ENCODE data around the gene CRADD. TPM values are rescaled to one million over a fixed set of nuclear protein-coding genes. Genes with fewer than 3 reads are reported as not detected.

The CRADD gene
- total and polyA plus RNA-seq, 2 of the 4 experiments (the other 2 are of a cell fraction), result 11.1 to 14.0 TPM

- Histone ChIP-seq H4K91ac (ENCODE audit: insufficient read depth, low read depth, low read length) (no peak overlapping the region), H4K5ac (ENCODE audit: low read depth, low read length) (no peak overlapping the region), H3K4ac (ENCODE audit: low read depth, low read length) (no peak overlapping the region), H3K4me3 (ENCODE audit: insufficient read depth, low read depth, low read length) (no peak overlapping the region), H3K9me3 (ENCODE audit: control insufficient read depth, insufficient read depth, low read length) (peaks cover 3% of the 10 kb centered on the region), H2AFZ (replicated peaks; ENCODE audit: low read length, poor library complexity) (no peak overlapping the region), H2BK15ac (ENCODE audit: low read depth, low read length) (no peak overlapping the region), H4K8ac (ENCODE audit: low read depth in 2 of 2, low read length in 2 of 2) (no peak overlapping the region), H3K9ac (ENCODE audit: low read depth, low read length) (no peak overlapping the region), H2BK20ac (ENCODE audit: low read depth, low read length) (no peak overlapping the region), H3K4me2 (ENCODE audit: low read depth, low read length) (0 out of 2 replicates have a peak overlapping the region, but pooled peaks have one; percentile 36), H3K4me1 (ENCODE audit: control insufficient read depth, insufficient read depth, low read length) (peaks cover 11% of the 10 kb centered on the region), H3K9me1 (ENCODE audit: insufficient read depth, low read length) (peaks cover 10% of the 10 kb centered on the region), H3K27ac (ENCODE audit: insufficient read depth, low read length) (no peak overlapping the region), H3K56ac (ENCODE audit: extremely low read depth, insufficient read depth, low read length) (no peak overlapping the region), H2AK5ac (ENCODE audit: low read depth, low read length) (no peak overlapping the region), H2BK120ac (ENCODE audit: low read depth, low read length) (no peak overlapping the region), H2BK5ac (ENCODE audit: low read depth, low read length, poor library complexity, severe bottlenecking) (no peak overlapping the region), H4K20me1 (ENCODE audit: insufficient read depth, low read length) (no peaks in the 10 kb centered on the region), H3K23ac (ENCODE audit: low read depth, low read length) (no peak overlapping the region), H3K18ac (ENCODE audit: low read depth, low read length) (no peak overlapping the region), H3K36me3 (ENCODE audit: control insufficient read depth, insufficient read depth, low read length) (no peaks in the 10 kb centered on the region), H3K27me3 (ENCODE audit: control insufficient read depth, insufficient read depth, low read length) (no peaks in the 10 kb centered on the region), H3K14ac (replicated peaks; ENCODE audit: low read depth, low read length) (no peak overlapping the region), H3K79me1 (ENCODE audit: low read depth in 1 of 2, low read length in 2 of 2) (peaks cover 9 to 17% of the 10 kb centered on the region in 2 experiments; a peak in 3 of 4 replicates), H2AK9ac (replicated peaks; ENCODE audit: low read depth, low read length, poor library complexity) (no peak overlapping the region)
- 0 out of 2 replicates have a peak, but pooled peaks have one; percentile 10 for TF ChIP-seq CEBPB (IDR thresholded peaks at IDR 0.05; ENCODE audit: low read depth, low read length)
- TF ChIP-seq BHLHE40 (IDR thresholded peaks at IDR 0.05; ENCODE audit: low read depth, low read length), result no peak
- no peak for TF ChIP-seq MXI1 (IDR thresholded peaks at IDR 0.05; ENCODE audit: borderline replicate concordance, low read depth, low read length)
- ATAC-seq (ENCODE audit: low read depth), result no peak
- POLR2A ChIA-PET (ENCODE audit: unreplicated experiment), result no interaction called here
- no CpG with 5 or more reads among the region's 1 CpG for WGBS, 2 experiments (ENCODE audit: extremely low coverage in 2 of 2, insufficient read length in 1 of 2)
- BruUV-seq (replicated peaks), result no TSS peak
- in situ Hi-C loops (cut with MboI; ENCODE audit: low sequenced_read_pairs) (loop anchor here (10.0 kb wide), 1 partner anchor 254 kb away; no protein-coding TSS in a partner anchor), intact Hi-C loops (cut with micrococcal nuclease) (no loop called here), dilution Hi-C loops (cut with HindIII; ENCODE audit: low sequenced_read_pairs, unreplicated experiment) (no loop called here)
- no peak for DNase-seq
- CTCF ChIA-PET, result interaction anchor here (1.0 to 1.5 kb wide), 2 partner anchors 9 to 256 kb away, joined by 3 read pairs; no protein-coding TSS in a partner anchor
Measured at GRCh38 chr12:93758801-93759373, 81.7 kb downstream of the CRADD start.

All from IMR-90 (cell line).